ENCODE data around the gene HEXB. TPM values are rescaled to one million over a fixed set of nuclear protein-coding genes. Genes with fewer than 3 reads are reported as not detected.
A peak's percentile ranks its signal among the peaks of the same experiment; 100 is the strongest.

The HEXB gene
- total and polyA plus RNA-seq, 4 donors, result 88.9 to 170 (median 153) TPM

- ATAC-seq (ENCODE audit: insufficient read depth, low FRiP score) (no peak), DNase-seq (no peak)
- no peaks in the 10 kb centered on the region for H3K27me3 ChIP-seq (ENCODE audit: control insufficient read depth in 3 of 3, insufficient read depth in 3 of 3, low read length in 2 of 3)
- H3K36me3 ChIP-seq (ENCODE audit: control insufficient read depth in 4 of 4, insufficient read depth in 4 of 4, low read length in 4 of 4), result peaks cover 2 to 13% (median 9%) of the 10 kb centered on the region in 4 donors
- H3K9me3 ChIP-seq (ENCODE audit: control insufficient read depth in 4 of 4, insufficient read depth in 3 of 4, low read length in 3 of 4), result no peaks in the 10 kb centered on the region
- H3K9ac ChIP-seq (ENCODE audit: insufficient read depth in 1 of 2, low read length in 2 of 2), result no peak overlapping the region
- TF ChIP-seq, protein P1, sequence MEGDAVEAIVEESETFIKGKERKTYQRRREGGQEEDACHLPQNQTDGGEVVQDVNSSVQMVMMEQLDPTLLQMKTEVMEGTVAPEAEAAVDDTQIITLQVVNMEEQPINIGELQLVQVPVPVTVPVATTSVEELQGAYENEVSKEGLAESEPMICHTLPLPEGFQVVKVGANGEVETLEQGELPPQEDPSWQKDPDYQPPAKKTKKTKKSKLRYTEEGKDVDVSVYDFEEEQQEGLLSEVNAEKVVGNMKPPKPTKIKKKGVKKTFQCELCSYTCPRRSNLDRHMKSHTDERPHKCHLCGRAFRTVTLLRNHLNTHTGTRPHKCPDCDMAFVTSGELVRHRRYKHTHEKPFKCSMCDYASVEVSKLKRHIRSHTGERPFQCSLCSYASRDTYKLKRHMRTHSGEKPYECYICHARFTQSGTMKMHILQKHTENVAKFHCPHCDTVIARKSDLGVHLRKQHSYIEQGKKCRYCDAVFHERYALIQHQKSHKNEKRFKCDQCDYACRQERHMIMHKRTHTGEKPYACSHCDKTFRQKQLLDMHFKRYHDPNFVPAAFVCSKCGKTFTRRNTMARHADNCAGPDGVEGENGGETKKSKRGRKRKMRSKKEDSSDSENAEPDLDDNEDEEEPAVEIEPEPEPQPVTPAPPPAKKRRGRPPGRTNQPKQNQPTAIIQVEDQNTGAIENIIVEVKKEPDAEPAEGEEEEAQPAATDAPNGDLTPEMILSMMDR (IDR thresholded peaks at IDR 0.05; ENCODE audit: control extremely low read depth, extremely low read depth), result no peak
- no peak overlapping the region for H3K4me3 ChIP-seq
- 96 to 97% methylated on average over 2 of the region's 2 CpGs for WGBS, 2 donors
- H3K4me1 ChIP-seq (ENCODE audit: control insufficient read depth in 5 of 5, insufficient read depth in 5 of 5, low read length in 5 of 5), result peaks cover 0 to 12% (median 2%) of the 10 kb centered on the region in 5 donors
- H3K27ac ChIP-seq (ENCODE audit: low read depth in 1 of 2, low read length in 1 of 2), result no peak overlapping the region
Measured at GRCh38 chr5:74762599-74762998, 77.6 kb downstream of the HEXB start.

GRCh38 chr5:74763504-74763903 lies 78.5 kb downstream of the HEXB start:
- no peak for DNase-seq
- TF ChIP-seq, protein P1 (IDR thresholded peaks at IDR 0.05; ENCODE audit: control extremely low read depth, extremely low read depth), result no peak
- H3K9ac ChIP-seq (ENCODE audit: insufficient read depth in 1 of 2, low read length in 2 of 2), result no peak overlapping the region
- H3K36me3 ChIP-seq (ENCODE audit: control insufficient read depth in 4 of 4, insufficient read depth in 4 of 4, low read length in 4 of 4), result peaks cover 2 to 13% (median 5%) of the 10 kb centered on the region in 4 donors
- H3K27me3 ChIP-seq (ENCODE audit: control insufficient read depth in 3 of 3, insufficient read depth in 3 of 3, low read length in 2 of 3), result no peaks in the 10 kb centered on the region
- H3K27ac ChIP-seq (ENCODE audit: low read depth in 1 of 2, low read length in 1 of 2), result no peak overlapping the region
- no peak for ATAC-seq (ENCODE audit: insufficient read depth, low FRiP score)
- no peaks in the 10 kb centered on the region for H3K9me3 ChIP-seq (ENCODE audit: control insufficient read depth in 4 of 4, insufficient read depth in 3 of 4, low read length in 3 of 4)
- H3K4me1 ChIP-seq (ENCODE audit: control insufficient read depth in 5 of 5, insufficient read depth in 5 of 5, low read length in 5 of 5), result peaks cover 4 to 20% (median 7%) of the 10 kb centered on the region in 5 donors
- no peak overlapping the region for H3K4me3 ChIP-seq

- Histone ChIP-seq H3K36me3 (ENCODE audit: control insufficient read depth in 4 of 4, insufficient read depth in 4 of 4, low read length in 4 of 4) (peaks cover 2 to 16% (median 6%) of the 10 kb centered on the region in 4 donors), H3K4me3 (no peak overlapping the region), H3K27me3 (ENCODE audit: control insufficient read depth in 3 of 3, insufficient read depth in 3 of 3, low read length in 2 of 3) (no peaks in the 10 kb centered on the region), H3K9me3 (ENCODE audit: control insufficient read depth in 4 of 4, insufficient read depth in 3 of 4, low read length in 3 of 4) (no peaks in the 10 kb centered on the region), H3K27ac (ENCODE audit: low read depth in 1 of 2, low read length in 1 of 2) (no peak overlapping the region), H3K4me1 (ENCODE audit: control insufficient read depth in 5 of 5, insufficient read depth in 5 of 5, low read length in 5 of 5) (peaks cover 4 to 20% (median 7%) of the 10 kb centered on the region in 5 donors), H3K9ac (ENCODE audit: insufficient read depth in 1 of 2, low read length in 2 of 2) (no peak overlapping the region)
- DNase-seq (peak in 1 of 3 donors; percentile 3), ATAC-seq (ENCODE audit: insufficient read depth, low FRiP score) (no peak)
- 78 to 81% methylated on average over 9 of the region's 9 CpGs for WGBS, 2 donors
- TF ChIP-seq, protein P1 (IDR thresholded peaks at IDR 0.05; ENCODE audit: control extremely low read depth, extremely low read depth), result no peak
Measured at GRCh38 chr5:74765201-74765600, 80.2 kb downstream of the HEXB start.

- Histone ChIP-seq H3K9me3 (ENCODE audit: control insufficient read depth in 4 of 4, insufficient read depth in 3 of 4, low read length in 3 of 4) (no peaks in the 10 kb centered on the region), H3K36me3 (ENCODE audit: control insufficient read depth in 4 of 4, insufficient read depth in 4 of 4, low read length in 4 of 4) (peaks cover 2 to 15% (median 6%) of the 10 kb centered on the region in 4 donors), H3K9ac (ENCODE audit: insufficient read depth in 1 of 2, low read length in 2 of 2) (peak overlapping the region; percentile 81 to 86), H3K4me1 (ENCODE audit: control insufficient read depth in 5 of 5, insufficient read depth in 5 of 5, low read length in 5 of 5) (peaks cover 4 to 20% (median 7%) of the 10 kb centered on the region in 5 donors), H3K27me3 (ENCODE audit: control insufficient read depth in 3 of 3, insufficient read depth in 3 of 3, low read length in 2 of 3) (no peaks in the 10 kb centered on the region), H3K4me3 (no peak overlapping the region), H3K27ac (ENCODE audit: low read depth in 1 of 2, low read length in 1 of 2) (no peak overlapping the region)
- DNase-seq (no peak), ATAC-seq (ENCODE audit: insufficient read depth, low FRiP score) (no peak)
- WGBS, 2 donors, result 71 to 79% methylated on average over 27 of the region's 27 CpGs
- TF ChIP-seq, protein P1 (IDR thresholded peaks at IDR 0.05; ENCODE audit: control extremely low read depth, extremely low read depth), result no peak
Measured at GRCh38 chr5:74765929-74766328, 80.9 kb downstream of the HEXB start.

Measured in lung (tissue), 12 donors.